Chondrocyte (in vitro differentiated cells): Measurements from ENCODE around the gene WBP11. TPM values are rescaled to one million over a fixed set of nuclear protein-coding genes. Genes with fewer than 3 reads are reported as not detected.
A peak's percentile ranks its signal among the peaks of the same experiment; 100 is the strongest.

Source experiments
- DNase-seq: peaks from one replicate; pipeline ENCODE4 v3.0.0; 2021; ENCODE audit warnings: mixed read lengths, low spot score
- H3K27ac Mint-ChIP-seq: one replicate; pipeline ENCODE4 v1.8.0; 2021; ENCODE audit warnings: mild to moderate bottlenecking, moderate library complexity, mixed read lengths; ENCODE audit not compliant: unreplicated experiment
- H3K27me3 Mint-ChIP-seq: 2 replicates; pipeline ENCODE4 v1.8.0; 2021; ENCODE audit warnings: low read depth, mixed read lengths
- H3K36me3 Mint-ChIP-seq: 2 replicates; pipeline ENCODE4 v1.8.0; 2021; ENCODE audit warnings: low read depth, mixed read lengths
- H3K4me1 Mint-ChIP-seq: 2 replicates; pipeline ENCODE4 v1.8.0; 2021; ENCODE audit warnings: low read depth, mild to moderate bottlenecking, mixed read lengths
- H3K4me3 Mint-ChIP-seq: one replicate; pipeline ENCODE4 v1.8.0; 2021; ENCODE audit warnings: mild to moderate bottlenecking, moderate library complexity, mixed read lengths; ENCODE audit not compliant: unreplicated experiment
- H3K9me3 Mint-ChIP-seq: 2 replicates; pipeline ENCODE4 v1.8.0; 2021; ENCODE audit warnings: low read depth, mixed read lengths
- total RNA-seq: library from RNA; stranded (reverse); gene quantifications from 3 replicates; pipeline ENCODE4 v1.2.1, GENCODE V29; 2021
- TF ChIP-seq, protein P1 (sequence below): fragments of 200-600 bp; sonication (generic); IDR thresholded peaks from 2 replicates; pipeline ENCODE4 v1.5.0; 2021; ENCODE audit warnings: antibody characterized with exemption, mild to moderate bottlenecking, moderate library complexity

WBP11 gene
- total RNA-seq, 1 donor from 2014 or later, result 46.2 TPM

DNA sequence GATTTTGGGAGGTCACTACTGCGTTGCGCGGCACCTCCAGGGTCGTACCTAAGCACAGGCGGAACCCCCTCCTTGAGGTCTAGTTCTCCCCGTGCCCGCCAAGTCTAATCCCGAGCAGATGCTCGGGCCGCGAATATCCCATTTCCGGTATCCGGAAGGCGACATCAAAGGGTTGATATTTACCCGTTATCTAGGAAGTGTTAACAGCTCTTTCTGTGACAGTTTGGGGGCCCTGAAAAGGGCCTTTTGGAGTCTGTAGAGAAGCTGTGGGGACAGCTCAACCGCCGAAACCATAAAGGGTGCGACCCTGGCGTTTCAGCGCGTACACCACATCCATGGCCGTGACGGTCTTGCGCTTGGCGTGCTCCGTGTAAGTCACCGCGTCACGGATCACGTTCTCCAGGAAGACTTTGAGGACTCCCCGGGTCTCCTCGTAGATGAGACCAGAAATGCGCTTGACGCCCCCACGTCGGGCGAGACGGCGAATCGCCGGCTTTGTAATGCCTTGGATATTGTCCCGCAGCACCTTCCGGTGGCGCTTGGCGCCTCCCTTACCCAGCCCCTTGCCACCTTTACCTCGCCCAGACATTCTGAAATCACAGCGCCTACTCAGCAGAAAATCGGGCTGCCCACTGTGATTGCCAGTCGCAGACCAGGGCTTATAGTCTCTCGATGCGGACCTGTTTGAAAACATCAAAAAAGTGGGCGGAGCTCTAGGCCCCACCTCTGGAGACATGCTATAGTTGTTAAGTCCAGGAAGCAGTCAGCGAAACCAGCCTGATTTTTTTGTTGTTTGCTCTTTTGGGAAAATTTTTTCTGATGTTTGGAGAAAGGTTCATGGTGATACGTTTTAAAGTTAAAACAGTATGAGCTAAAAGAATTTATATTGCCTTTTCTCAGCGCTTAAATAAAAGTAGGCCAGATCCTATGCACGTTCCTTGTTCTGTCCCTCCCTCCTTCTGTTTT lies 32.5 kb downstream of the WBP11 start:
- no peak for DNase-seq
- peaks cover 60% of the 10 kb centered on the region for H3K4me1 Mint-ChIP-seq
- H3K9me3 Mint-ChIP-seq, result peaks cover 2% of the 10 kb centered on the region
- peak overlapping the region; percentile 99 for H3K27ac Mint-ChIP-seq
- H3K27me3 Mint-ChIP-seq, result no peaks in the 10 kb centered on the region
- TF ChIP-seq, protein P1, sequence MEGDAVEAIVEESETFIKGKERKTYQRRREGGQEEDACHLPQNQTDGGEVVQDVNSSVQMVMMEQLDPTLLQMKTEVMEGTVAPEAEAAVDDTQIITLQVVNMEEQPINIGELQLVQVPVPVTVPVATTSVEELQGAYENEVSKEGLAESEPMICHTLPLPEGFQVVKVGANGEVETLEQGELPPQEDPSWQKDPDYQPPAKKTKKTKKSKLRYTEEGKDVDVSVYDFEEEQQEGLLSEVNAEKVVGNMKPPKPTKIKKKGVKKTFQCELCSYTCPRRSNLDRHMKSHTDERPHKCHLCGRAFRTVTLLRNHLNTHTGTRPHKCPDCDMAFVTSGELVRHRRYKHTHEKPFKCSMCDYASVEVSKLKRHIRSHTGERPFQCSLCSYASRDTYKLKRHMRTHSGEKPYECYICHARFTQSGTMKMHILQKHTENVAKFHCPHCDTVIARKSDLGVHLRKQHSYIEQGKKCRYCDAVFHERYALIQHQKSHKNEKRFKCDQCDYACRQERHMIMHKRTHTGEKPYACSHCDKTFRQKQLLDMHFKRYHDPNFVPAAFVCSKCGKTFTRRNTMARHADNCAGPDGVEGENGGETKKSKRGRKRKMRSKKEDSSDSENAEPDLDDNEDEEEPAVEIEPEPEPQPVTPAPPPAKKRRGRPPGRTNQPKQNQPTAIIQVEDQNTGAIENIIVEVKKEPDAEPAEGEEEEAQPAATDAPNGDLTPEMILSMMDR, result no peak
- H3K36me3 Mint-ChIP-seq, result peaks cover 7% of the 10 kb centered on the region
- peak overlapping the region; percentile 97 for H3K4me3 Mint-ChIP-seq

DNA sequence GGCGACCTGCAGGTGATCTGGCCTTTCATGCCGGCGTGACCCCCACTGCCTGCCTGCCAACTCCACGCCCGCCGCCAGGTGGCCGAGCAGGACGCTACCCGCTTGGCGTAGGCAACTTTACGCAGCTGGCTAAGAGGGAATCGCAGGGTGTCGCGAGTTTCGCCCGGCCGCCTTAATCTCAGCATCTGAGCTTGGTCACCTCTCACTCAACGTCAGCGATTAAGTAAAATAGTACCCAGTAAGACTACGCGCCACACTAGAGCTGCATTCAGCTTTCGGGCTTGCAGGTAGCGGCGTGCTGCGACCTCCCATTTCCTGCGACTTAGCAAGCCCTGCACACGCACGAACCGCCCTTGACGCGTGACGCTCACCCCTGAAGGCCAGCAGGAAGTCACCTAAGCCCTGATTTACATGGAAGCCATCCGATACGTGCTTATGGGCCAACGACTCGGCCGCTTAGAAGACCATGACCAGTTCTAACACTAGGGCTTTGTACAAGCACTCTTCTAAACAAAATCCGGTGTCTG lies 33.2 kb downstream of the WBP11 start:
- peak overlapping the region; percentile 99 for H3K27ac Mint-ChIP-seq
- peaks cover 7% of the 10 kb centered on the region for H3K36me3 Mint-ChIP-seq
- H3K4me1 Mint-ChIP-seq, result peaks cover 53% of the 10 kb centered on the region
- H3K27me3 Mint-ChIP-seq, result no peaks in the 10 kb centered on the region
- TF ChIP-seq, protein P1, result peak; percentile 85
- DNase-seq, result no peak
- H3K9me3 Mint-ChIP-seq, result peaks cover 7% of the 10 kb centered on the region
- peak overlapping the region; percentile 97 for H3K4me3 Mint-ChIP-seq

DNA sequence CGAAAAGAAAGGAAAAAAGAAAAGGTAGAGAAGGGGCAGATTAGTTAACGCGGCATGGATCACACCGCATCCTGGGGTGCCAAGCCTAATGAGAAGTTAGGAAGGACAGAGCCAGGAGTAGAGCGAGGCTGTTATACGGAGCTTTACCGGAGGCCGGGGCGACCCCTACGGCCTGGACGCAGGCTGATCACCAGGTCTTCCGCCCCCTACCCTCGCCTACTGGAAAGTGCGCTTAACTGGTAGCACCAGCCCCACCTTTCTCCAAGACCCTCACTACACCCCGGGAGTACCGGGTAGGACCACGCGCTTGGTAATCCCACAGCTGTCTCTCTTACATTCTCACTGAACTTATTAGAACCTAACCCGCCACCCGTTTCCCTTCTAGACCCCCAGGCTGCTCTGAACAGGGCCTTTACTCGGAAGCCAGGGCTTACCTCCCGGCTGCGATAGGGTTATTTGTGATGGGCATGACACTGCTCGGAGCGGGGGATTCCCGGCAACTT lies 33.8 kb downstream of the WBP11 start:
- TF ChIP-seq, protein P1, result no peak
- Mint-ChIP-seq H3K9me3 (peaks cover 7% of the 10 kb centered on the region), H3K4me1 (peaks cover 51% of the 10 kb centered on the region), H3K4me3 (peak overlapping the region; percentile 97), H3K27ac (peak overlapping the region; percentile 99), H3K36me3 (peaks cover 7% of the 10 kb centered on the region), H3K27me3 (no peaks in the 10 kb centered on the region)
- no peak for DNase-seq

DNA sequence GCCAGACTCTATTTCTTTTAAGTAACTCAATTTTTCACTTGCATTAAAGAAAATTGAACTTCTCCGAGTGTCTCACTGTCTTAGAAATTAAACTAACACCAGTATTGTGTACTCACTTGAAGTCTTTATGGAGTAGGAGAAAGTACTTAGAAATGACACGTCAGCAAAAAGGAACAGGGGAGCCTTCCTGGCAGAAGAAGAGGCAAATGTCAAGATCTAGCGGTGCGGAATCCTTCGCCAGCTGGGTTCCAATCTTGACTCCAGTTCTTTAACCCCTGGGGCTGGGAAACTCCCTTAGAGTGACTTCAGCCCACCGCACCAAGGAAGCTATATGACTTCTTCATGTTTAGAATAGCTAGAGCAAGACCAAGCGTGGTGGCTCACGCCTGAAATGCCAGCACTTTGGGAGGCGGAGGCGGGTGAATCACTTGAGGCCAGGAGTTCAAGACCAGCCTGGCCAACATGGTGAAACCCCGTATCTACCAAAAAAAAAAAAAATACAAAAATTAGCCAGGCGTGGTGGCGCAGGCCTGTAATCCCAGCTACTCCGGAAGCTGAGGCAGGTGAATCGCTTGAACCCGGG lies 34.4 kb downstream of the WBP11 start:
- Mint-ChIP-seq H3K27me3 (no peaks in the 10 kb centered on the region), H3K36me3 (peaks cover 7% of the 10 kb centered on the region), H3K4me3 (peak overlapping the region; percentile 97), H3K4me1 (peaks cover 48% of the 10 kb centered on the region), H3K9me3 (peaks cover 7% of the 10 kb centered on the region), H3K27ac (peak overlapping the region; percentile 99)
- DNase-seq, result no peak
- TF ChIP-seq, protein P1, result no peak

DNA sequence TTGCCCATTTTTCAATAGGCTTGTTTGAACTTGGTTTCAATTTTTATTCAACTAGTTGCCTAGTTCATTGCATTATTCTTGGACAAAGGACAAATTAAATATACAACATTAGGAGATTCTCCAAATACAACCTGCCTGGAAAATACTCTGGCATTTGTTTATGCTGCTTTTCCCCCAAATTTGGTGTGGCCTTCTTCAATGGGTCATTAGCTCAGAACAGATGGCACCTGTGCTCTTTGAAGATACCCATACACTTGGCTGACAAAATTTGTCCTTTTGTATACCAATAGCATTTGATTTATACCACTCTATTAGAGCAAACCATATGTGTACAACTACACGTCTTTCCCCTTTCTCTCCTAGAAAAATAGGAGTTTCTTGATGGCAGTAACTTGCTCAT lies 35.7 kb downstream of the WBP11 start:
- Mint-ChIP-seq H3K4me3 (no peak overlapping the region), H3K4me1 (peaks cover 44% of the 10 kb centered on the region), H3K27me3 (no peaks in the 10 kb centered on the region), H3K9me3 (peaks cover 7% of the 10 kb centered on the region), H3K27ac (peak overlapping the region; percentile 36), H3K36me3 (peaks cover 7% of the 10 kb centered on the region)
- DNase-seq, result no peak
- TF ChIP-seq, protein P1, result no peak
